ENCODE measurements around the gene EXOC6B.

EXOC6B gene

DNA sequence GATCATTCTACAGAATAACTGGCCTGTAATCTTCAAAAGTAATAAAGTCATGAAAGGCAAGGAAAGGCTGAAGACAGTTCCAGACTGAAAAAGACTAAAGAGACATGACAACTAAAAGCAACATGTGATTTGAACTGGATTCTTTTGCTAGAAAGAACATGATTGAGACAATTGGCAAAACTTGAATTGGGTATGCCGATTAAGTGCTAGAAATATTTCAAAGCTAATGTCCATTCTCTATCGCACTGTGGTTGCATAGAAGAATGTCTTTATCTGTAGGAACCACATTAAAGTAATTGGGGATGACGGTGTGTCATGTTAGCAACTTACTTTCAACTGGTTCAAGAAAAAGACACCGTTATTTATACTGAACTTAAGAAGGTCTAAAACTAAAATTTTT, 98.5 kb downstream of the EXOC6B start:
- DNase-seq: no peak

DNA sequence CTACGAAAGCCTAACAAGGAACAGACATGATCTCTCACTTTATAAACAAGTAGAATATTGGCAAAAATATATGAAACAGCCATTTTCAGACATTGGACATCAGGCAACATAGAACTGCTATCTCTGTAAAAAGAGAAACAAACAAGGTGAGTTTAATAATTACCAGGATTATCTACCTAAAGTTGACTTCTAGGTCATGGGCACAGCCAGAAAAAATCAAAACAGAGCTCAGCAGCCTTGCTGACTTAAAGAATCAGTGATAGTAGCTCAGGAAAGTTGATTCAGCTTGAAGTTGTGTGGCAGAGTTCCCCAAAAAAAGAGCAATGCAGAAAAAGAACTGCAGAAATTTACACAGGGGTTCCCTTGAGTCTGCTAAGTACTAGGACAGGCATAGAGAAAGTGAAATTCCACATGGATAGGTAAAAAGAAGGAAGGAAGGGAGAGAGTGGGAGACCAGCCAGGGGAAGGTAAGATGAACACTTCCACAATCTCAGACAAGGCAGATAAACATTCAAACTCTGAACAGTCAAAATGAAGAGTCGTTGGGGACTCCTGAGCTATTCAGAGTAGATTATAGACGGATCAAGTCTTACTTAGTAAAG, 102.0 kb downstream of the EXOC6B start:
- DNase-seq: no peak

DNA sequence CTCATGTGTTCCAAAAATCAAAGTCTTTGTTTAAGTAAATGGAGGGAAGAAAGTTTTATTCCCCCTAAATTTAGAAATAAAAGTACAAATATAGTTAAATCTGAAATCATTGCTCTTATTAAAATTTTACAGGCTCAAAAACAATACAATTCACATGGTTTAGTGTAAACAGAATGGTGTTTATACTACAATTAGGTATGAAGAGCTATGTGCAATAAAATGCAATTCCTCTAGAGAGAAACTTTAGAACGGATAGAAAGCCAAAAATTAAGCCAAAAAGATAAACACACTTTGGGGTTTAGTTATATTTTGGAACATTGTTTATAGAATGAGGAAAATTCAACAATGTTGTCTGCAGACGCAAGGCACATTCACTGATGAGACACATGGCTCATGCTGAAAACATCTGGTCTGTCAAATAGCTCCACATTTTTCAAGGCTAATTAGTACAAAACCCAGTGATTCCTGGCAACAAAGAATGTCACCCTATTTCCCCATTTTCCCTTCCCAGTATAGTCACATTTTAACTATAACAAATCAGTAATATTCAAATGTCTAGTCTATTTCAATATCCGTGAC, 103.3 kb downstream of the EXOC6B start:
- no peak for DNase-seq

DNA sequence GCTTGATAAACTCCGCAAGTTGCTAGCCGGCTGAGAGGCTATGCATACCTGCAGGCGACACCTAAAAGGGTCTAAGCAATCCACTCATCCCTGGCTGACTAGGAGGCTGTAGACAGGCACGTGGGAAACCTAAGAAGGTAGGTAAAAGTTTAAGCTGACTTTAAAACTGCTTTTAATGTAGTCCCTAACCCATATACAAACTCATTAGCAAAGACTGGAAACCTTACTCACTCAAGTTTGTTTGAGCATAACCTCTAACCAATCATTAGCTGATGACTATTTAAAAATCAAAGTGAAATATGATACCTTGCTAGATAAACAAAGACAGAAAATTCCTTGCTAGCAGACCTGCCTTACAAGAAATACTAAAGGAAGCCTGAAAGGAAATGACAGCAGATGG, 106.4 kb downstream of the EXOC6B start:
- DNase-seq: no peak

DNA sequence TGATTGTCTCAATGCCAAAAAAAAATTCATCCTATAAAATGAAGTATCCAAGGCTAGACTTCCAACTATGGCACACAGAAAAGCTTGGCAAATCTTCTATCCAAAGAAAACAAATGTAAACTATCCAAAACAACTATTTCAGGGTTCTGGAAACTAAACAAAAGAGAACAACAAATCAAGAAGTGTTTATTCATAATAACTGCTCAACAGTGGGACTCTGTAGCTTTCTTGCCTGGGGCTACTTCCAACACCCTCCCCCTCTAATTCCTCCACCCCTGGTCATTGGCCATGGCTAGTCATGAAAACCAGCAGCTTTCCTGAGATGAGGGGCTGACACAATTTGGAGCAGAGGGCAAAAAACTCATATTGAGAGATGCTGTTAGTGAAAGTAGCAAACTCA, 107.0 kb downstream of the EXOC6B start:
- DNase-seq: no peak

DNA sequence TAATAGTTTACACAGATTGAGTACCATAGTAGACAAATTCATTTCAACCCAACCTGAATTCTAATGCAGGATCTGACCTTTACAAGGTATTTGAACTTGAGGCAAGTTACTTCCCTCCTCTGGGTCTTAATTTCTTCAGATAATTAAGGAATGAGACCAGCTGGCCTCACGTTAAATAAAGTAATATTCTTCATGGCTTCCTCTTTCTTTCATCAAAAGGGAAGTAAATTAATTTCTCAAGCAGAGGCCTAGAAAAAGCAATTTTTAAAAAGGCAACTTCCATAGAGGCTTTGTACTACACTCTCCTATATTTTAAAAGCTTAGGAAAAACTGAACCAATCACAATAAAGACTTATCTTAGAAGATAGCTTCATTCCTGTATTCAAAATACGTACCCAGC, 109.2 kb downstream of the EXOC6B start:
- no peak for DNase-seq

DNA sequence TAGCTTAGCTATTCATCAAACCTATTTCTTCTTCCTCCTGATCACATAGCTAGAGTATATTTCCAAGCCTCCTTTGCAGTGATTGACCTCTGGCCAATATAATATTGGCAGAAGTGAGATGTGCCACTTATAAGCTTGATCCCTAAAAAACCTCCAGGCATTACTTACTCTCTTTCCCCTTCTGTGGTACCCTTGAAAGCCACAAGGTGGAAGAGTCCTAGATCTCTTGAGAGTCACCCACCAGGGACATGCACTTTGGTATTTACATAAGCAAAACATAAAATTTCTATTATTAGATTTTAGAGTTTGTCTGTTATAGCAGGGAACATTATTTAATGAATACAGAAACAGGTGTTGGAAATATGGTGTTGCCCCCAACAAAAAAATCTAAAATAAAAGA, 112.0 kb downstream of the EXOC6B start:
- DNase-seq: no peak

DNA sequence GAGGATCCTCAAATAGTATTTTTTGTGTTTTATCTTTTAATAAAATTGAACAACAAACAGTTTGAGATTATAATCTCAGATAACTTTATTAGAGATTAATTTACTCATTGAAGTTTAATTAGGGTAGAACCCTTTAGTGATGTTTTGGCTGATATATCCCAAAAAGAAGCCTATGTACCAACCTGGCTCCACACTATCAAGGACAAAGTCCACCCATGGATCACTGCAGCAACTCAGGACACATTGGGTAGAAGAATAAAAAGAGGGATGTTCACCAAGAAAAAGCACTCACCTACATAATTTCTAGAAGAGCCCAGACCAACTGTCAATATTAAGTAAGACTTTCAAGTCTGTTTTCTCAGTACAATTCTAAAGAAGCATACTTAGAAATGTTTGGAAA, 112.9 kb downstream of the EXOC6B start:
- DNase-seq: no peak

DNA sequence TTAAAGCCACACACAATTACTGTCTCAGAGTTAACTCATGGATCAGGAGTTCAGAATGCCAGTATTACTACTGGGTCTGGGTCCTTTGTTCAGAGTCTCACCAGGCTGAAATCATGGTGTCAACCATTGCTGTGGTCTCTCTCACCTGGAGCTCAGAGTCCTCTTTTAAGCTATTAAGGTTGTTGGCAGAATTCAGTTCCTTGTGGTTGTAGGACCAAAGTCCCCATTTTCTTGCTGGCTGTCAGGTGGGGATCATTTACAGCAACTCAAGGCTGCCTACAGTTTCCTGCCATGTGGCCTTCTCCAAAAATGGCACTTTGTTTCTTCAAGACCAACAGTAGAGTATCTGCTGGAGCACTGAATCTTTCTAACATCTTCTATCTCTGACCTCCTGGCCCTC, 113.5 kb downstream of the EXOC6B start:
- DNase-seq: no peak

DNA sequence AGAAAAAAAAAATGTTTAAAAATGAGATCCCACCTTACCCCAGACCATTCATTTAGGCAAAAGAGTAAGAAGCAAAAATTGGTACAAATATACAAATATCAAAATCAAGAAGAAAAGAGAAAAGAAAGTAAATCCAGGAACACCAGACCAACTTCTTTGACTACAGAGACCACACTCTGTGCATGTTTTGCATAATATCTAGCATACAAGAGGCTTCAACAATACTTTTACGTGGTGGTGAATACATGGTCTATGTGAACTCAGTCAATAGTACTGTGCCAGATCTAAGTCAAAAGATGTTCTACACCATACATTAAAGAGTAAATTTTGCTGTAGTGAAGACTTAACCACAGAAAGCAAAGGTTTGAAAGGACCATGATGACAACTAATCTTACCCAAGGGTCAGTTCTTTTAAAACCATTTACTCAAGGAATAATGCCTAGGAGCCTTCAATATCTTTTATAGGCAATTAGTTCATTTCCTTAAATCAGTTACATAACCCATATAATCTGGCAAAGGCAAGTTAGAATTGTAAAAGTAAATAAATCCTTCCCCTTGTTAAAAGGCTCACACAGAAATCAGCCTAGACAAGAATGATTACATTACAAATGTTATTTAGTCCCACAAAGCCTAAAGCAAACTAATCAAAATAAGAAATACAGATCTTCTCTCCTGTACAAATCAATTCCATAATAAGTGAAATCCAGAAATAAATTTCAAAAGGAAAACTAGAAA, 115.2 kb downstream of the EXOC6B start:
- DNase-seq: no peak

DNA sequence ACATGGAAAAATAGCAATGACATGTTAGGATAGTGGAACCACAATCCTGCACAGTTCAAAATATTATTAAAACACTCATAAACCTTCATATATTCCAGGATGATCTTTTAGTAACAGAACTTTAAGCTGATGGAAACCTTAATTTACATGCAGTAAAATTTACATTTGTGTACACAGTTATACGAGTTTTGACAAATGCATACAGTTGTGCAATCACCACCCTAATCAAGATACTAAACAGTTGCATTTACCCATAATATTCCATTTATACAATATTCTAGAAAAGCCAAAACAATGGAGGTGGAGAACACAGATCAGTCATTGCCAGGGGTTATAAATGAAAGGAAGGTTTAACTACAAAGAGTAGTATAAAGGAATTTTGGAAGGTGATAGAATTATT, 117.6 kb downstream of the EXOC6B start:
- DNase-seq: no peak

DNA sequence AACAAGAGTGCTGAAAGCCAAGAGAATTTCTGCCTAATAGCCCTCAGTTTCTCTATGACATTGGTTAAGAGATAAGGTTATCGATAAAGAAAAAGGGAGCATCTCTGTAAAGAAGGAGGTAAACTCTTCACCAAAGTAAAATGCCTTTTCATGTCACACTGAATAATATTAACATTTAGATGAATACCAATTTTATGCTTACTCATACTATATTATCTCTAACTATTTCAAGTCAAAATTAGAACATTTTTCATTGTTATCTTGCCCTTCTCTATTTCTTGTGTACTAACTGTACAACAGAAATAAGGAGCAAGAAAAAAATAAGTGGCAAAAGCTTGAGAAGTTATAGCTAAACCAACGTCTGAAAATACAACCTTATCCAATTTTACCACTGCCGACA, 127.5 kb downstream of the EXOC6B start:
- no peak for DNase-seq

DNA sequence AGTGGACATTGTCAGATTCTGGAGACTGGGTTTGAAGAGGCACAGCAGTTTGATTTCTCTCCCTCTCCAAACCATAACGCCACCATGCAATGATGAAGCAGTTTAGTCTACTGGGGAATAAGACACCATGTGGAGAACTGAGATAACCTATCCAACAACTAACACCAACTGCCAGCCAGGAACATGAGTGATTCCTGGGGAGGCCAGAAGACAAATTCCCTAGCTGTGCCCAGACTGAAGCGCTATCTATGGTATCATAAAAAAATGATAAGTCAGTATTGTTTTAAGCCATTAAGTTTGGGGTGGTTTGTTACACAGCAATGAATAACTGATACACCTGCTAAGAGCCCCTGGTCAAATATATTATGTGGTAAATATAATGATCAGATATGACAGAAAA, 129.3 kb downstream of the EXOC6B start:
- DNase-seq: no peak

DNA sequence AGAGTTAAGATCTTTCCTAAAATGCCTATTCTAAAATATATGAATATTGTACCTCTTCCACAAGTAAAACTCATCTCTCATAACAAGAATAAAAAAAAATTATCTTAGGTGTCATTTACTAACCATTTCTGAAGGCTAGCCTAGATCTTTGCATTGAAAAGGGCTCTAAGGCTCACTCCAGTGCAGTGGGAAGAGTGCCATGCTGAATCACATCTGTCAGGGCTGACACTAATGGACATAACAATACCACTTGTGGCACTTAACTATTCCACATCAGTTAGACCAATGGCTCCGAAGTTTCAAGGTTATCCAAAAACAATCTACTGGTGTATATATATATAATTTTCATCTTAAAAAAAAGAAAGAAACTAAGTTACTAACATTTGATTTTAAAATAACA, 130.2 kb downstream of the EXOC6B start:
- no peak for DNase-seq

DNA sequence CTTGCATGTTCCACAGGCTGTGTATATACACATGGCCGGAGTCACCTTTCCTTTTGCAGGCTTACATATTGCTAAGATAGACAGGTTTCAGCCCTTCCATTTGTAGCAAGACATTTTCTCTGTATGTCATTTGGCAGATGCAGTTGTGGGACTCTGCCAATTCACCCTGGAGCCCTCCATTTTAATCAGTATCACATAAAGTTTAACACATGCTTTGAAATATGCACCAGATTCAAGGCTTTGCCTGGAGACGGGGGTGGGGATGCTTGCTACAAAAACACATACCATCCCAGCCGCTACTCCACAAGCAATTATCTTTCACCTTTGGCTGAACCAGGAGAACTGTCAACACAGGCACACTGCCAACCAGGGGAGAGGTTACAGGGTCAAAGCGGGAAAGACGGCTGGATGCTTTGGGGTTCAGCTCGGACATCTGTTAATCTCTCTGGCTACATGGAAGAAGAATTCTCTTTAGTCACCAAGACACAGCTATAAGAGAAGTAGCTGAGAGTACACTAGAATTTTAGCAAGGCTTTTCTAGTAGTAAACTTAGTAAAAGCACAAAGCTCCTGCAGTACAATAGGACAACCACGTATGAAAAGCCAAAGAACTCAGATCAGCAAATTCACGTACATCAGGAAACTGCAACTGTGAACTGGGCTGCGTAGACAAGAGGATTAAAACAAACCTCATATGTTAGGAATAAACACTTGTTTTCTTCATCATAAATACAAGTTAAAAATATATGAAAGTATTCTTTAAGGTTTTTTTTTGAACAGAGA, 130.9 kb downstream of the EXOC6B start:
- no peak for DNase-seq

DNA sequence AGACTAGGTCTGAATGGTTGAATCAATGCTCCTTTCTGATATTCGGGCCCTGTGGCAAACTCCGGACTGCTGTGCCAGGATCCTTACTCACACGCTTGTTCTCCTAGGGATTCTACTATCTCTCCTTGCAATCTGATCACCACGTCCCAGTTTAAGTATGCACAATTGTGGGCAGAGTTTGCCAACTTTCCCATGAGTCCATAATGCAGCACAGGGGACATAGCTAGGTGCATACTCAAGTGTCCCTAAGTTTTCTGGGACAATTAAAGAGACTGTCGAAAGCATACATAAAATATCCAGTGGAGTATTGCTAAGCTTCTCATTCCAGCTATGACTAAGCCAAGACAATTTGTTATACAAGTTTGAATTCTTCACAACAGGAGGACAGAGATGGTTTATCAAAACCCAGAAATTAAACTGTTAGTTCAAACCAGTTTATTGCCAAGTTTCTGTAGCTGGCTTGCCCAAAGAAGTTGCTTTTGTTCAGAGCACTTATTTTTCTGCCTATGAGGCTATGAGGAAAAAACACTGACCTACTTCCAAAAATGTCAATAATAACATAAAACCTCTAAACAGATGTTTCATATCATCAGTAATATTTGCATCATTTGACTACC, 136.1 kb downstream of the EXOC6B start:
- no peak for DNase-seq

DNA sequence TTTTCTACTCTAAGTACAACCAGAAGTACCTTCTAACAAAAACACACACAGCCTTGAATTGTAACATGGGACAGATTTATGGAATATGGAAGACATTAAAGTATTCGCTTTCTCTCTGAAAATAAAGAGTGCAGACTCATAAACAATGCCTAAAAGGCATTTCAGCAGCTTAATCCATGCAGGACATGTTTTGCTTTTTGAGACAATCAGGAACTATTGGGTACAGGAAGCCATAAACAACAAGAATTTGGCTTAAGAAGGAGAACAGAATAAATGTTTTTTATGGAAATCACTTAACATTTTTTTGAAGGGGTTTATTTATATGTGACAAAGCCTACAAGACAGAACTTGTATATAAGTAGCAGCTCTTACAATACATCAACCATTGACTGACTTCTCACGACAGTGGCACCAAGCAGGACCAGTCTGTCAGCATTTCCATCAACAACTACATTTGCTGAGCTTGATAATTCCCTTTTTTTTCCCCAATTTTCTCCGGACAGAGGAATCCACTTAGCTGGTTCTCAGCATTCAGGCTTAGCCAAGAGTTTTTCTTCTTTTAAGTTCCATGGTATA, 140.1 kb downstream of the EXOC6B start:
- DNase-seq: no peak

DNA sequence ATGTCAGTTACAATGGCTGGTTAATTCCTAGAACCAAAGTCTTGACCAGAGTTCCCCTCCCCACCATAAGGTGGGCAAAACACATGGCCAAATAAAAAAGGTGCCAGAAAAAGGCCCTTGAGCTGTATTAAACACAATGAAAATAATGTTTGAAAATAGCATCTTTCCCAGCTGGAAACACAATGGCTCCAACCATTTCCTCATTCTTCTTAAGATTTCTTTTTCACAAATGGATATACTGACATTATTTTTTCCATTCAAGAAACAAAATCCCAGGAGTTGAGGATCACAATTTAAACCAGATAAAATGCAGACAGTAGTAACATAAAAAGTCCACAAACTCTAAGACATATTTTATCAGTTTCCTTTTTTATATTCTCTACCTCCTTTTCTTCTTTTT, 143.8 kb downstream of the EXOC6B start:
- DNase-seq: no peak

DNA sequence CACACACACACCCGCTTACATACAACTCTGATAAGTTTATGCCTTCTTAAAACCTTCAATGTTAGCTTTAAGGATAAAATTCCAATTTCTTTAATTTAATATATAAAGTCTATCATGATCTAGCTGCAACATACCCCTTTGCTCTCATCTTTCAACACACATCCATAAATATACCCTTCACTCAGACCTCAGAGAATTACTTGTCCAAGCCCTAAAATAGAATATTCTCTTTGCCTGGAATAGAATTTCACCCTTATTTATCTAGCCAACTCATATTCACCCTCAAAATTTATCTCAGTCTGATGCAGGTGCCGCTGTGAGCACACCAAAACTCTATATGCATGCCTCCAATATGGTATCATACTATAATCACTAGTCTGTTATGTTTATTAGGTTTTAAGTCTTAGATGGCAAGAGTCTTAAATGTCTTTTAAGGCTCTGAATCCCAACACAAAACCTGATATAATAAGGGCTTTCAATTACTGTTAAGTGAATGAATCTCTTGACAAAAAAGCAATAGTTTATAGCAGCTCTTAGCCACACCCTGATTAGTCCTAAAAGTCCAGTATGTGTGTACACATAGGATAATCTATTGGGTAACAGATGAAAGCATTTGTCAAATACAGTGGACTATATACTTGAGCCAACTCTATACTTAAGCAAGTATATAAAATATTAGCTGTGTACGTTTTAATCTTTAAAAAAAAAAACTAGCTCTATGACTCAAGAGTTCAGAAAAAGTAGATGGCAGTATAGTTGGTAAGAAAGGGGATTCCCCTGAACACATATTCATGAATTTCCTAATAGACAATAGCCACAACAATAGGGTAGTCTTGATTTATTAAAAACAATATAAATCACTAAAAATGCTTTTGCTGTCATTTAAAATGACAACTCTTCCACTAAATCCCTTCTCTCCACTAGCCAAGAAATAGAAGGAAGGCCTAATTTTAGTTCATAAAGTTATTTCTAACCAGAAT, 144.5 kb downstream of the EXOC6B start:
- DNase-seq: no peak

DNA sequence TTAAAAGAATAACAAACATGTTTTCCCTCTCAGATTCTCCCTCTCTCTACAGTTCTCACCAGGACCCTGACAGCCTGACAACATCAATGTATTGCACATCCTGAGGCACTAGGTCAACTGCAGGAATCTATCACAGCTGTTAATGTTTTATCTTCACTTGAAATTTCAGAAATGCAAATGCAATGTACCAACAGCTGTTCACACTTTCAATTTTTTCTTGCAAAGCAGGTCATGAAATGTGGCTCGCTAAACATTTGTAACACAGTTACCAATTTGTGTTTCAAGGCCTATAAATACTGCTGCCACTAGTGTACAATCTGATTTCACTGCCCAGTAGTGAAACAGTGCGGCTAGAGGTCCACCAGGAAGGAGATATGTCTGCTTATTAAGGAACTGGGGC, 147.8 kb downstream of the EXOC6B start:
- DNase-seq: no peak

DNA sequence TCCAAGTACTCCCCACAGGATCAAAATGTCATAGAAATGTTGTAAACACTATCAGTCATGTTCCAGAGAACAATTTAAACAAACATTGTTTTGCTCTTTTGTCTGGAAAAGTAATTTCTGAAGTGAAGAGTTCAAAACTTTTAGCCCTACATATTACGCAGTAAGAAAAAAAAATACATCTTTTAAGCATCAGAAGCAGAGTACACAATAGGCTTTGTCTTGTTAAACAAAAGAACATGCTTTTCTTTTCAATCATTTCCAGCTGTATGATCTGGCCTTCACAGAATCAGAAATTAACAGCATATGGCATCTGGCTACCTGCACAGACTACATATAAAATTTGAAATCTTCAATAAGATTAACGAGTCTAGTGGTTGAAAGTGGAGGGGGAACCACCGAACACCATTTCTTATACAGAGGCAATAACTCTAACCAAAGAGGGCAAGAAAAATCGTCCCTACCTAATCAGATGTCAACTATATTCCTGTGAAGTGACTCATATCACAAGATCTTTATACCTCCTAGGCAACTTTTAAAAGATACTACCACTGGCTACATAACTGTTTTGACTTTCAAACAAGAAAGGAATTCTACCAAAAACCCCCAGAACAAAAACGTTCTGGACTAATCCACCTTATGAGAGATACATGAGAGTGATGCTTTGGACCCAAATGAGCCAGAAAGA, 149.3 kb downstream of the EXOC6B start:
- DNase-seq: no peak

Measured in CD4-positive, alpha-beta T cell treated with Interleukin-12 subunit alpha and Interleukin-12 subunit beta, for 1 hour (primary cell).